Neuron (in vitro differentiated cells): ENCODE data around the gene RPTOR.

Source experiments
- H2AFZ ChIP-seq: one replicate; pipeline ENCODE4 v1.6.1; 2013; ENCODE audit warnings: low read depth, mild to moderate bottlenecking, inconsistent platforms, low read length, moderate library complexity
- H3K27me3 ChIP-seq: one replicate; pipeline ENCODE4 v1.6.1; 2013; ENCODE audit warnings: low read length; ENCODE audit not compliant: insufficient read depth
- H3K36me3 ChIP-seq: one replicate; pipeline ENCODE4 v1.6.1; 2013; ENCODE audit warnings: low read length; ENCODE audit not compliant: insufficient read depth
- H3K4me1 ChIP-seq: one replicate; pipeline ENCODE4 v1.6.1; 2013; ENCODE audit warnings: low read length; ENCODE audit not compliant: insufficient read depth
- H3K4me3 ChIP-seq: 2 replicates; pipeline ENCODE4 v1.5.1; 2013; ENCODE audit warnings: mild to moderate bottlenecking, low read length, moderate library complexity
- H3K9me3 ChIP-seq: one replicate; pipeline ENCODE4 v1.6.1; 2013; ENCODE audit warnings: low read length

The RPTOR gene

GRCh38 chr17:80656590-80656989, 112.0 kb downstream of the RPTOR start:
- Histone ChIP-seq H3K9me3 (peaks cover 13% of the 10 kb centered on the region), H3K27me3 (no peaks in the 10 kb centered on the region), H3K36me3 (no peaks in the 10 kb centered on the region), H3K4me1 (peaks cover 11% of the 10 kb centered on the region), H2AFZ (no peak overlapping the region), H3K4me3 (no peak overlapping the region)

GRCh38 chr17:80657561-80657960, 112.9 kb downstream of the RPTOR start:
- Histone ChIP-seq H2AFZ (no peak overlapping the region), H3K4me1 (peaks cover 11% of the 10 kb centered on the region), H3K27me3 (no peaks in the 10 kb centered on the region), H3K9me3 (peaks cover 13% of the 10 kb centered on the region), H3K4me3 (no peak overlapping the region), H3K36me3 (no peaks in the 10 kb centered on the region)

DNA sequence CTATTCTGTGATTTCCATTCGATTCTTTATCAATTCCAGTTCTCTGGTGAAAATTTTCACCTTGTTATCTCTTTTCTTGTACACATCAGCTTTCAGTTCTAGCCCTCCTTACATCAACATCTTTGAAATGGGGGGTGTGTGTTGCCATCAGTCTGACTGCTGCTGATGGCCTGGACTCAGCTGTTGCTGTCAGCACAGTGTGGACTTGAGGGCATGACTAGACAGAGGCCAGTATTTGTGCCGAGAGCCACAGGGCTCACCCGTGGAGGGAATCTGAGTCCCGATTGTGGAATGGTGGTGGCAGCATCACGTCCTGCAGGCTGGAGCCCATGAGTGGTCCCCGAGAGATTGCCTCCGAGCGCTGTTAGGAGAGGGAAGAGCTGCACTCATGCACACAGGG, 114.2 kb downstream of the RPTOR start:
- Histone ChIP-seq H3K4me1 (peaks cover 12% of the 10 kb centered on the region), H3K9me3 (peaks cover 10% of the 10 kb centered on the region), H3K36me3 (no peaks in the 10 kb centered on the region), H3K4me3 (no peak overlapping the region), H2AFZ (no peak overlapping the region), H3K27me3 (no peaks in the 10 kb centered on the region)

GRCh38 chr17:80659651-80660050, 115.0 kb downstream of the RPTOR start:
- Histone ChIP-seq H2AFZ (no peak overlapping the region), H3K27me3 (no peaks in the 10 kb centered on the region), H3K4me3 (no peak overlapping the region), H3K36me3 (no peaks in the 10 kb centered on the region), H3K4me1 (peaks cover 16% of the 10 kb centered on the region), H3K9me3 (peaks cover 3% of the 10 kb centered on the region)

GRCh38 chr17:80660527-80661198, 116.0 kb downstream of the RPTOR start:
- H3K36me3 ChIP-seq: no peaks in the 10 kb centered on the region
- no peak overlapping the region for H2AFZ ChIP-seq
- H3K9me3 ChIP-seq: peaks cover 3% of the 10 kb centered on the region
- no peaks in the 10 kb centered on the region for H3K27me3 ChIP-seq
- H3K4me3 ChIP-seq: no peak overlapping the region
- H3K4me1 ChIP-seq: peaks cover 16% of the 10 kb centered on the region

GRCh38 chr17:80662557-80662956, 117.9 kb downstream of the RPTOR start:
- H3K27me3 ChIP-seq: no peaks in the 10 kb centered on the region
- no peaks in the 10 kb centered on the region for H3K36me3 ChIP-seq
- peaks cover 5% of the 10 kb centered on the region for H3K4me1 ChIP-seq
- peaks cover 3% of the 10 kb centered on the region for H3K9me3 ChIP-seq
- no peak overlapping the region for H3K4me3 ChIP-seq
- no peak overlapping the region for H2AFZ ChIP-seq

- Histone ChIP-seq H3K9me3 (no peaks in the 10 kb centered on the region), H3K27me3 (no peaks in the 10 kb centered on the region), H2AFZ (no peak overlapping the region), H3K4me3 (no peak overlapping the region), H3K4me1 (peaks cover 16% of the 10 kb centered on the region), H3K36me3 (no peaks in the 10 kb centered on the region)
Measured at GRCh38 chr17:80663781-80664206, 119.2 kb downstream of the RPTOR start.

GRCh38 chr17:80664217-80664790, 119.7 kb downstream of the RPTOR start:
- no peaks in the 10 kb centered on the region for H3K27me3 ChIP-seq
- no peak overlapping the region for H2AFZ ChIP-seq
- no peaks in the 10 kb centered on the region for H3K36me3 ChIP-seq
- H3K4me1 ChIP-seq: peaks cover 20% of the 10 kb centered on the region
- no peaks in the 10 kb centered on the region for H3K9me3 ChIP-seq
- no peak overlapping the region for H3K4me3 ChIP-seq

- Histone ChIP-seq H3K4me1 (peaks cover 20% of the 10 kb centered on the region), H3K36me3 (no peaks in the 10 kb centered on the region), H3K9me3 (no peaks in the 10 kb centered on the region), H3K4me3 (no peak overlapping the region), H2AFZ (no peak overlapping the region), H3K27me3 (no peaks in the 10 kb centered on the region)
Measured at GRCh38 chr17:80665792-80666191, 121.2 kb downstream of the RPTOR start.

DNA sequence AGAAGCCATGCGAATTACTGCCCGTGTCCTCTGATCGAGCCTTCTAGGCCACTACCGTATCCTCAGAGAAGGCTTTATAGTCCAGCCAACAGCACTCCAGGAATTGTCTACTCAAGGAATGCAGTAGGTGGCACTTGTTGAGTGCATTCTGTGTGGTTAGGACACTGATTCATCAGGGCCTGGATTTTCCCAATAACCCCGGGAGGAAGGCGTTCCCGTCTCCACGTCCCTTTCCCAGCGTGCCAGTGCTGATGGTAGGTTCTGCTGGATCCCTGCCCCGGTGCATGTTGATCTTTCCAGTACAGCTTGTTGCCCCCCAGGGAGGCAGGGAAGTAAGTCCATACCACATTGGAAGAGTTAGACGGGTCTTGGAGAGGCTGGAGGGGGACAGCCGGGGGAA, 122.2 kb downstream of the RPTOR start:
- H2AFZ ChIP-seq: no peak overlapping the region
- H3K9me3 ChIP-seq: peaks cover 2% of the 10 kb centered on the region
- no peaks in the 10 kb centered on the region for H3K27me3 ChIP-seq
- peaks cover 25% of the 10 kb centered on the region for H3K4me1 ChIP-seq
- H3K4me3 ChIP-seq: no peak overlapping the region
- H3K36me3 ChIP-seq: no peaks in the 10 kb centered on the region

DNA sequence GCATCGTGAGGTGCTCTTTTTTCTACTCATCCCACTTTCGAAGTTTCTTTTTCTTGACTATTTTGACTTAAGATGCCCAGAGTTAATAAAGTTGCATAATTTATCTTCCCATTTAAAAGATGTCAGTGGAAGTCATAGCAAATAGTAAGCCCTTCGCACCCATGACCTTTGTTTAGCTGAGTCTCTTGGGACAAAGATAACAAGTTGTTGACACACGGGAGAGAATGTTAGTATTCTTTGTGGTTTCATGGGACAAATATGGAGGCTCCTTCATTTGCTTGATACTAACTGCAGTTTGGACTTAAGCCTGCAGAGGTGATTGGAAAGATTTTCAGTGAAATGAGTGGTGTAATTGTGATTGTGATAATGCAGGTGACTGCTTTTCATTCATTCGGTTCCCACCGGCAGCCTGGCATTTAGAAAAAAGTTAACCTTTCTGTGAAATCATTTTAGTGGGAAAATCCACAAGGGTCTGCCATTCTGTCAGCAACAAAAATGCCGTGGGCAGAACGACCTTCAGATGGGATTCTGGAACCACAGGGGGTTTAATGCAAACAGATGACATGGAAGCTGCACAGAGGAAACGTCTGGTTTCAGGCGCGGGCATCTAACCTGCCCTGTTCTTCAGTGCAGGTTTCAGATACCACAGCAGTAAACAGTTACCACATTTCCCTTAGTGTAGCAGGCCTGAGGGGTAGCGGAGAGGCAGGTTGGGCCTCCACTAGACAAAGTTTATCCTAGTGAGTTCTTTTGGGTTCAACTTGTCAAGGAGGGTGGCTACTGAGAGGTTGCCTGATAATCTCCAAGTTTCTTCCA, 123.0 kb downstream of the RPTOR start:
- H3K9me3 ChIP-seq: peaks cover 2% of the 10 kb centered on the region
- no peaks in the 10 kb centered on the region for H3K36me3 ChIP-seq
- no peak overlapping the region for H3K4me3 ChIP-seq
- no peaks in the 10 kb centered on the region for H3K27me3 ChIP-seq
- H2AFZ ChIP-seq: no peak overlapping the region
- peaks cover 25% of the 10 kb centered on the region for H3K4me1 ChIP-seq

- H3K36me3 ChIP-seq: no peaks in the 10 kb centered on the region
- peaks cover 33% of the 10 kb centered on the region for H3K4me1 ChIP-seq
- H3K4me3 ChIP-seq: no peak overlapping the region
- H3K27me3 ChIP-seq: no peaks in the 10 kb centered on the region
- peaks cover 2% of the 10 kb centered on the region for H3K9me3 ChIP-seq
- no peak overlapping the region for H2AFZ ChIP-seq
Measured at GRCh38 chr17:80668375-80669148, 123.9 kb downstream of the RPTOR start.
